Right kidney (tissue), 1 donor: ENCODE measurements around the gene KLHL24.
"Not testable (repeated sequence)": the region's sequence is repeated elsewhere in the genome, so short reads cannot be mapped to it uniquely, and the experiment has no call there.

Source experiments
- DNase-seq: peaks from one replicate; pipeline ENCODE4 v3.0.0-alpha.2; 2016

Gene KLHL24

GRCh38 chr3:183632725-183633124, 2.7 kb upstream of the KLHL24 start:
- DNase-seq: not testable (repeated sequence)

- DNase-seq: no peak
These were observed 716 bp upstream of the KLHL24 start for GRCh38 chr3:183634707-183635106.

GRCh38 chr3:183635107-183635430, 354 bp upstream of the KLHL24 start:
- DNase-seq: peak; percentile 94

DNA sequence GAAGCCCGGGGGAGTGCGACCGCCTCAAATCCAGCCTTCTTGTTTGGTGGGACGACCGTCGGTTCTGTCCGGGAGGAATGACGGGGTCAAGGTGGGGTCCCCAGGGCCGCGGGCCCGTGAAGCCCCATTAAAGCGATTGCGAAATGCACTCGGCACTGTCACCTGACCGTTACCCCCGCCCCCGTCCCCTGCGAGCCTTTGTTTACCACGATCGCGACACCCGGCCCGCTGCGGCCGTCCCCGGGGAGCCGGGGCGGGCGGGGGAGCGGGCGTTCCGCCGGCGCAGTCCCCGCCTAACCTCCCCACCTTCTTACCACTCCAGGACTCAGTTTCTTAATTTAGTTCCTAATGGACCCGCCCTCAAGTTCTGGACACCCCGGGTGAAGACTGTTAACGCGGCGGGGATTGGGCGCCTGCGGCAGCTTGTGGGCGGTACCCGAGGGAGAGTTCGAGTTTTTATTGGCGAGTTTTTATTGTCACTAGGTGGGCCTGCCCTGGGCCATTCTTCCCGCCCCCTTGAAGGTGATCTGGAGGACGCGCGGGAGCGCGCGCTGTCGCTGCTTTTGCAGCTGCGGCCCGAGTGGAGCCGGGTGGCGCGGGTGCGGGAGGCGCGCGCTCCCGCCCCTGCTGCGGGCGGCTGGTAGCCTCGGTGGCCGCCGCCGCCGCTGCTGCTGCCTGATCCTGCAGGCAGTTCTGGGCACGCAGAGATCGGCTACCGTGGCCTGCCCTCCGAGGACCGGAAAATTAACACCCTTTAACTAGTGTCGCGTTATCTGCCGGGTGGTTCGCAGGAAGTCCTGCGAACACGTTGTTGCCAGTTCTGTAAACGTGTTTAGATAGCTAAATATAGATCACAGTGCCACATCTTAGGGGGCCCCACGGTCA, 1.0 kb downstream of the KLHL24 start:
- DNase-seq: peak; percentile 98

- no peak for DNase-seq
These were observed 1.7 kb downstream of the KLHL24 start for GRCh38 chr3:183637106-183637486.

GRCh38 chr3:183637633-183638032, 2.2 kb downstream of the KLHL24 start:
- not testable (repeated sequence) for DNase-seq

DNA sequence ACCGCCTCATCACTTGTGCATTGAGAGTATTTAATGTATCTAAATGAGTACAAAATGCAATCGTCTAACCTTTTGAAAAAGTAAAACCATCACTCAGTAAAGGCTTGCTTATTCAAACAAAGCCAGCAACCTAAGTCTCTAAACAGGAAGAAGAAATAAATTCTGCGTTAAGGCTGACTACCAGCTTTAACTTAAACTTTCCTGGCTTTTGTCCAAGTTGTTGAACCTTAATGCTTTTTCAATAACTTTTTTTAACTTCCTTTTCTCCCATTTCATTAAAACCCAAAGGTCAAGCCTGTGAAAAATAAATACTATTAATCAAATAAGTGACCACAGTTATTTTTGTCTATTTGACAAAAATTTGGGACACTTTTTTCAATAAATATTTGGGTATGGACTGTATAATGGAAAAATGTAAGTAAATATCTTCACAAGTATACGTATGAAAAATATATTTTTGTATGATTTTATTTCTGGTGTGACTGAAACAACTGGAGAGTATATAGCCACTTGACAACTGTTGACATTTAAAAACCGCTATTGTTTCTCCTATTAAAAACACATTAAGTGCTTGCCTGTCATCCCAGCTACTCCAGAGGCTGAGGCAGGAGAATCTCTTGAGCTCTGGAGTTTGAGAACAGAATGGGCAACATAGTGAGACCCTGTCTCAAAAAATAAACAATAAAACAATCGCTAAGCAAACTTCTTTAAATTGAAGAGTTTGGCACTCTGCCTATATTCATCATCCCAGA, 2.9 kb downstream of the KLHL24 start:
- DNase-seq: peak; percentile 6

GRCh38 chr3:183640635-183641034, 5.2 kb downstream of the KLHL24 start:
- DNase-seq: not testable (repeated sequence)

GRCh38 chr3:183641882-183642281, 6.5 kb downstream of the KLHL24 start:
- DNase-seq: no peak

GRCh38 chr3:183644244-183644643, 8.8 kb downstream of the KLHL24 start:
- no peak for DNase-seq

DNA sequence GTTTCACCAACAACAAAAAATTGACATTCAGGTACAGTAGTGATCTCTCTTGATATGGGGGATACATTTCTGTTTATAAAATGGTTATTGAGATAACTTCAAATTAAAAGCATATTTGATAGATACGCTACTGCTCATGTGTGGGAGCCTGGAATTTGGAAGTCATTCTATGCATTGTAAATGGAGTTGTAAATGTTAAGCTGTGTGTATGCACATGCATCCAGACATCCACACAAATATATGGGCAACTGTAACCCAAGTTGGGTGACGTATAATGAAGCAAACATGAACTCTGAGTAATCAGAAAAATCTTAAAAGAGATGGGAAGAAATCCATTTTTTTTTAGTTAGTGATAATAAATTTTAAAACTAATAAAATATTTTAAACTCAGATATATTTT, 9.8 kb downstream of the KLHL24 start:
- no peak for DNase-seq

DNA sequence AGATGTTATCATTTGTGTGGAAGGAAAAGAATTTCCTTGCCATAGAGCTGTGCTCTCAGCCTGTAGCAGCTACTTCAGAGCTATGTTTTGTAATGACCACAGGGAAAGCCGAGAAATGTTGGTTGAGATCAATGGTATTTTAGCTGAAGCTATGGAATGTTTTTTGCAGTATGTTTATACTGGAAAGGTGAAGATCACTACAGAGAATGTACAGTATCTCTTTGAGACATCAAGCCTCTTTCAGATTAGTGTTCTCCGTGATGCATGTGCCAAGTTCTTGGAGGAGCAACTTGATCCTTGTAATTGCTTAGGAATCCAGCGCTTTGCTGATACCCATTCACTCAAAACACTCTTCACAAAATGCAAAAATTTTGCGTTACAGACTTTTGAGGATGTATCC, 15.1 kb downstream of the KLHL24 start:
- DNase-seq: no peak

- DNase-seq: peak; percentile 10
These were observed 18.0 kb downstream of the KLHL24 start for GRCh38 chr3:183653209-183654064.

DNA sequence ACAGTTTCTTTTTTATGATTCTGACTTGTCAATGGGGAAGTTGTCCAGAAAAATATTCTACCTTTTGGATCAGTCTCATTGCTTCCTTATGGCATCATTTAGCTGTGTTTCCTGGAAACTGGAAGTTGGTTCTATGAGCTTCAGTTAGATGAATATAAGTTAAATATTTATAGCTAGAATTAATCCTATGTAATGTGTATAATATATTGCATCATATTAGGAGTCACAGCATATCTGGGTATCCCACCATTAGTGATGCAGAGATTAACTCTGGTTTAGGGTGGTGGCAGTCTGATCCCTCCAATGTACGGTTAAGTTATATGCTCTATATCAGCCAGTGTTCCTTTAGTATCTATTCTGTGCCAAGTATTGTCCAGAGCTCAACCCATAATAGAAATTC, 19.3 kb downstream of the KLHL24 start:
- no peak for DNase-seq

GRCh38 chr3:183662099-183662498, 26.7 kb downstream of the KLHL24 start:
- no peak for DNase-seq

DNA sequence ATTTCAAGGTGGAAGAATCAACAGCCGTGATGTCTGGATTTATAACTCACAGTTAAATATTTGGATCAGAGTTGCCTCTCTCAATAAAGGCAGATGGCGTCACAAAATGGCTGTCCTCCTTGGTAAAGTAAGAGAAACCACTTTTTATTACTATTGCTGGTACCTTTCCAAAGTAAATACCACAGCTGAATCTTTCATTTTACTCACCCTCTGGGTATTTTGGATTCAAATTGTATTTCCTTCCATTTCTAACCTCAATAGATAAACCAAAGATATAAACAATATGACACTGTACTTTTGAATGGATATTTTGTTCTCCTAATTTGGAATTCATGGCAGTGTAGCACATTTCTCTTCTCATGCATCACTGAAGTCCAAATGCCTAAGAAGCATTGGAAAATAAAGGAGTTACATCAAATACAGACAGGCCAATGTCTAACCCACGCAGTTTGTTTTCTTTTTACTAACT, 29.5 kb downstream of the KLHL24 start:
- DNase-seq: no peak

GRCh38 chr3:183680061-183680460, 44.6 kb downstream of the KLHL24 start:
- no peak for DNase-seq

- no peak for DNase-seq
These were observed 52.3 kb downstream of the KLHL24 start for GRCh38 chr3:183687705-183688104.

GRCh38 chr3:183688874-183689273, 53.5 kb downstream of the KLHL24 start:
- no peak for DNase-seq

- DNase-seq: not testable (repeated sequence)
These were observed 54.2 kb downstream of the KLHL24 start for GRCh38 chr3:183689621-183690020.

DNA sequence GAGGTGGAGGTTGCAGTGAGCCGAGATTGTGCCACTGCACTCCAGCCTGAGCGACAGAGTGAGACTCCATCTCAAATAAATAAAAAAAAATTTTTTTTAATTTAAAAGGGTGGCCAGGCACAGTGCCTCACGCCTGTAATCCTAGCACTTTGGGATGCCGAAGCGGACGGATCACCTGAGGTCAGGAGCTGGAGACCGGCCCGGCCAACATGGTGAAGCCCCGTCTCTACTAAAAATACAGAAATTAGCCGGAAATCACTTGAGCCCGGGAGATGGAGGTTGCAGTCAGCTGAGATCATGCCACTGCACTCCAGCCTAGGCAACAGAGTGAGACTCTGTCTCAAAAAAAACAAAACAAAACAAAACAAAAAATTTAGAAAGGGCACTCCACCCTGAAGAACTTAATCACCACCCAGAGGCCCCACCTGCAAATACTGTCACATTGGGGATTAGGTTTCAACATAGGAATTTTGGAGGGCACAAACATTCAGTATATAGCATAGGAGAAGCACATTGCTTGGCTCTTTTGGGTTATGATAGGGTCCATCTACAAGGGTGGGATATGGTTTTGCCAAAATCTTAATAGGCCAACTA, 55.1 kb downstream of the KLHL24 start:
- no peak for DNase-seq

DNA sequence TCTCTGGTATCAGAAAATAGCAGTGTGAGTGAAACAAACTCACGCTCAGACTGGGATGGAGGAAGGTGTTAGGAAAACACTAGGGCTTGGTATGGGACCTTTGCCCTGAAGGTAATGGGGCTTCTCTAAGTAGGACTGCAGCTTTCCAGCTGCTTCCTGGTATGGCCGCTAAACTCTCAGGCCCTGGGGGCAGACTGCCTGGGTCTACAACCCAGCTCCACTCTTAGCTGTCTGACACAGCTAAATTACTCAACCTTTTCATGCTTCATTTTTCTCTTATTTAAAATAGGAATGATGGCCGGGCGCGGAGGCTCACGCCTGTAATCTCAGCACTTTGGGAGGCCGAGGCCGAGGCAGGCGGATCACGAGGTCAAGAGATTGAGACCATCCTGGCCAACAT, 57.0 kb downstream of the KLHL24 start:
- DNase-seq: no peak
